Measurements from ENCODE around the gene PPP1R14C.

Gene PPP1R14C

GRCh38 chr6:150189122-150189521 is 46.3 kb downstream of the PPP1R14C start:
- in situ Hi-C loops (cut with MboI; ENCODE audit: low sequenced_read_pairs), result no loop called here

DNA sequence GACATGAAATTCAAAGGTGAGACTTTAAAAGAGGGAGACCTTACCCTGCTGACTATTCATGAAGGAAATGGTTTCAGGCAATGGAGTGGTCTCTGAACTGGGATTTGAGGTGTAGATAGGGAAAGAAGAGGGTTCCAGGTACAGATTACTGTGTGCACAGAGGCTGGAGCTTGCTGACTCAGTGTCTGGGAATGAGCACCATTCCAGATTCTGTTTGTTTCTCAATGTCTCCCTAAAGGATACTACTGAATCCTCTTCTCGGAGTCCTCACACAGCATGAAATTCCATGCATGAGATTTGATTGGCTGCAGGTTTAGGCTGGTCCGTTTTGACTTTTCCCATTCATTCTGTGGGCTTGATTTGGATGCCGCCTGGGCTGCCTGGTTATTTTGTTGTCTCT is 49.0 kb downstream of the PPP1R14C start:
- in situ Hi-C loops (cut with MboI; ENCODE audit: low sequenced_read_pairs), result no loop called here

DNA sequence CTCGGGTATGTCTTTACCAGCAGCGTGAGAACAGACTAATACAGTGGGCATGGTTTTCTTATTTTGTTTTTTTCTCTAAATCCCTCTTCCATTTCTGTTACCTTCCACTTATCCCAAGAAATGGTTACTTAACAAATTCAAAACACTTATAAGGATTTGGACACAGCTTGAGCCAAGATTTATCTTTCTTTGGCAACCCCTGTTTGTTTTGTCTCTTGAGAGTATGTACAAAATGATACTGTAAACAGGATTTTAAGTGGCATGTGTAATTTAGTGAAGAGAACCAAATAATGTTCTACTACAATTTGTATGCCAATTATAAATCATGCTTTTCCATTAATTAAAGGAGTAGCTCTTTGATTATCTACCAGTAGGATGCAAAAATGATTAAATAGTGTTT is 51.4 kb downstream of the PPP1R14C start:
- in situ Hi-C loops (cut with MboI; ENCODE audit: low sequenced_read_pairs), result no loop called here

DNA sequence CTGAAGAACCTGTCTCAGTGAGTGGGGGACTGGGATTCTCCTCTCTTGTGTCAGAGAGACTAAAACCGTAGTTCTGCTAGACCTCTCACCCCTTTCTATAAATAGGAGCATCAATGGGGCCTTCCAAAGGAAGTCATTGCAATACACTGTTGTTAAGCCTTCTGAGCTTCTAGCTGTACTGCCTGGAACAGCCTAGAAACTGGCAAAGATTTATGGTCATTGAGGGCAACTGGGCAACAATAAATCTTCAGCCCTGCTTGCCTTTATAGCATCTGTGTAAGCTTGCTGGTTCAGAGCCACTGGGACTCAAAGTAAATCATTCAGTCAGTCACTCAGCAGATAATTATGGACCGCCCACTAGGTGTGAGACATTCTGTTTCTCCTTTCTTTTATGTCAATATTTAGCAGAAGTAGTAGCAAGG is 53.2 kb downstream of the PPP1R14C start:
- in situ Hi-C loops (cut with MboI; ENCODE audit: low sequenced_read_pairs), result no loop called here

- in situ Hi-C loops (cut with MboI; ENCODE audit: low sequenced_read_pairs), result no loop called here
Measured at GRCh38 chr6:150196942-150197745, 54.3 kb downstream of the PPP1R14C start.

- in situ Hi-C loops (cut with MboI; ENCODE audit: low sequenced_read_pairs), result no loop called here
Measured at GRCh38 chr6:150198532-150198931, 55.7 kb downstream of the PPP1R14C start.

GRCh38 chr6:150199241-150199640 is 56.4 kb downstream of the PPP1R14C start:
- in situ Hi-C loops (cut with MboI; ENCODE audit: low sequenced_read_pairs), result no loop called here

DNA sequence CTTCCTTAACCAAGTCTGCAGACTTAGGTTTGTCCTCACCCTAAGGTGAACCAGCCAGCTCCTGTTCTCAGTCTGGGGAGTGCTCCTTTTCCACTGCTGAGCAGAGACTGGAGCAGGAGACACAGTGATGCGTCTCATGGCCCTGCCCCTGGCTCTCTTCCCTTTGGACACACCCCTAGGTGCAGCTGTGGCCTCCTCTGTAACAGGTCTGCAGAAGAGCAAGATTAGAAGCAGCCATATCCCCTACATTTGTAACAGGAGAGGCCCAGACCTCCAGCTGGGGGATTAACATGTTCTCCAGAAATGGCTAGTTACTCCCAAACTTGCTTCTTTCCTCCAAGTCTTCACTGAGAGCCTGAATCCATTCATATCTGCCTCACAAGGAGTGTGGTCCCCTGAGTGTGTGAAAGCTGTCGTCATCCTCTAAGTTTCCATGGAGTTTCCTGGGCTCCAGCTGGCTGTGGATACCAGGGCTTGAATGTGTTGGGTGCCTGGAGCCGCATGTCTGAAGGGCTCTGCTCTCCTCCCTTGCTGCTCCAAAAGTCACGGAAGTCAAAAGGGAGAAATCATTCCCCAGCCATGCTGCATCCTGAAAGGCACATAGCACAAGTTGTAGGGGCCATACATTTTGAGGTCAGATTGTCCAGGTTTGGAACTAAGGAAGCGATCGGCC is 57.7 kb downstream of the PPP1R14C start:
- in situ Hi-C loops (cut with MboI; ENCODE audit: low sequenced_read_pairs), result no loop called here

DNA sequence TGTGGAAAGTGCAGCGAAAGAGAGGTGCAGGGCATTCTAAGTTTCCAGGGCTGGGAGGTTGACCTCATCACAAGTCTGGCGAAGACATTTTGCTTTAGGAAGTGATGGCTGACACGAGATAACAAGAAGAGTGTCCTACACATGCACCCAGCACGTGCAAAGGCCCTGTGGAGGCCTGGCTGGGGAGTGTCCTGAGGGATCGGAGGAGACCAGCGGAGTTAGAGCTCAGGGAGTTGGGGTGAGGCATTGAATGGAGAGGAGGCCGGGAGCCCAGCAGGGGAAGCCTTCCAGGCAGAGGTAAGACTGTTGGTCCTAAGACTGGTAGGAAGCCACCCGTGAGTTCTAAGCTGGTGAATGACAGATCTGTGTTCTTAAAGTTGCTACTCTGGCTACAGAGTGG is 58.4 kb downstream of the PPP1R14C start:
- in situ Hi-C loops (cut with MboI; ENCODE audit: low sequenced_read_pairs), result no loop called here

DNA sequence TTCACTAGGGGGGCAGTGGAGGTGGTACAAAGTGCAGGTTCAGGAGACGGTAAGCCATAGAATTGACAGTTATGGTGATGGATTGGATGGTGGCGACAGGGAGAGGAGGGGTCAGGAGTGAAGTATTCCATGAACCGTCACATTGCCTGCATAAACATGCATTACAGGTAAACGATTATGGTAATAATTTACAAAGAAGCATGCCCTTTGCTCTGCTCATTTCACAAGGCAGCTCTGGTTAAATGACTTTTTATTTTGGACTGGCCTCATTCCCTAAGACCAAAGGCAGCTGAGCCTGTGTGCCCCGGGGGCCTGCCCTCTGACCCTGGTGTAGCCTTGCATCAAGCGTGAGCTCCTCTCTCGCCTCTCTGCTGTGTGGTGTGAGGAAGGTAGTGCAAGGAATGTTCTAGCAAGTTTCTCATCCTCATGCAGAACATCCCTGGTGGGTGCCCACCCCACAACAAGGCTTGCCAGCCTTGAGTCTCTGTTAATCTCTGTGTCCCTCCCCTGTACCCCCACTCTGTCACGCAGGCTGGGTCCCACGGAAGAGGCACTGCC is 59.0 kb downstream of the PPP1R14C start:
- in situ Hi-C loops (cut with MboI; ENCODE audit: low sequenced_read_pairs), result no loop called here

DNA sequence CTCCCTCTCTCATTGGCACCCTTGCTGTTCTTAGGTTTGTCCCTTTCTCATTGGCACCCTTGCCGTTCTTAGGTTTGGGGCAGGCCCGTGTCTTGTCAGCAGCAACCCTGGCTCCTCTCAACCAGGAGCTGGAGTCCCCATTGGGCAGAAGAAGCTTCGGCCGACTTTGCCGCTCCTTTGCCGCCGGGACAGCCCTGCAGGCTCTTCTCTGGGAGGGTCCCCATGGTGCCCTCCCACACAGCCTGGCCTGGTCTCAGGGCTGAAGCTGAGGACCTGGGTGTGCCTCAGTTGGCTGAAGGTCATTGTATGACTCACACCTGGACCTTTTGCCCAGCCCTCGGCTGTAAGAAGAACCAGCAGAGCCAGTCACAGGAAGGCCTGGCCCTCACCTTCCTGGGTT is 59.6 kb downstream of the PPP1R14C start:
- in situ Hi-C loops (cut with MboI; ENCODE audit: low sequenced_read_pairs), result no loop called here

GRCh38 chr6:150202934-150203333 is 60.1 kb downstream of the PPP1R14C start:
- in situ Hi-C loops (cut with MboI; ENCODE audit: low sequenced_read_pairs), result no loop called here

- in situ Hi-C loops (cut with MboI; ENCODE audit: low sequenced_read_pairs), result no loop called here
Measured at GRCh38 chr6:150203378-150203777, 60.5 kb downstream of the PPP1R14C start.

DNA sequence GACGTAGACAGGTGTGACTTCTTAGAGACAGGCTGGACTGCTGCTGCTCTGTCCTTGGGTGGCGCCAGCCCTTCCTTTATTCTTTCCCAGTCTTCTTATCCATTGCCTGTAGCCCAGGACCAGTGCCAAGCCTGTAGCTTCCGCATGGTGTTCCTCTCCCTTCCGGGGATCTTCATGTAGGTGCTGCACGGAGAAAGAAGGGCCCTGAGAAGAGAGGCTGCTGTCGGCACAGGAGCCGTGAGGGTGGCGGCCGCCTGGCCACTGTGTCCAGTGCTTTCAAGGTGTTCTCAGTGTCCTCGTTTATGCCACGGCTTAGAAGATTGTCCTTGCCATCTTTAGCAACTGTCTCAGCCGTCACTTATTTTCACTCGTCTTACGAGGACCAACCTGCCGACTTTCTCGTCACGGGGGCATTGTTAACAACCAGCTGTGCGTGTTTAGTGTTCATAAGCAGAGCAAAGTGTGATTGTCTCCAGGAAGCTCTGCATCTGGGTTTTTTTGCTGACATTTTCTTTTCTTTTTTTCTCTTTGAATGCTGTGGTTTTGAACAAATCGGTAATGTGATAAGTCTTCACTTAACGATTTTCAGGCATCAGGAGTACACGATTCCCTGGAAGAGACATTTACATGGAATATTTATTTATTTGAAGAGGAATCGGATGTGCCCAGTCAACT is 61.2 kb downstream of the PPP1R14C start:
- in situ Hi-C loops (cut with MboI; ENCODE audit: low sequenced_read_pairs), result no loop called here

GRCh38 chr6:150204705-150205472 is 62.0 kb downstream of the PPP1R14C start:
- in situ Hi-C loops (cut with MboI; ENCODE audit: low sequenced_read_pairs), result no loop called here

- in situ Hi-C loops (cut with MboI; ENCODE audit: low sequenced_read_pairs), result no loop called here
Measured at GRCh38 chr6:150207931-150208570, 65.2 kb downstream of the PPP1R14C start.

DNA sequence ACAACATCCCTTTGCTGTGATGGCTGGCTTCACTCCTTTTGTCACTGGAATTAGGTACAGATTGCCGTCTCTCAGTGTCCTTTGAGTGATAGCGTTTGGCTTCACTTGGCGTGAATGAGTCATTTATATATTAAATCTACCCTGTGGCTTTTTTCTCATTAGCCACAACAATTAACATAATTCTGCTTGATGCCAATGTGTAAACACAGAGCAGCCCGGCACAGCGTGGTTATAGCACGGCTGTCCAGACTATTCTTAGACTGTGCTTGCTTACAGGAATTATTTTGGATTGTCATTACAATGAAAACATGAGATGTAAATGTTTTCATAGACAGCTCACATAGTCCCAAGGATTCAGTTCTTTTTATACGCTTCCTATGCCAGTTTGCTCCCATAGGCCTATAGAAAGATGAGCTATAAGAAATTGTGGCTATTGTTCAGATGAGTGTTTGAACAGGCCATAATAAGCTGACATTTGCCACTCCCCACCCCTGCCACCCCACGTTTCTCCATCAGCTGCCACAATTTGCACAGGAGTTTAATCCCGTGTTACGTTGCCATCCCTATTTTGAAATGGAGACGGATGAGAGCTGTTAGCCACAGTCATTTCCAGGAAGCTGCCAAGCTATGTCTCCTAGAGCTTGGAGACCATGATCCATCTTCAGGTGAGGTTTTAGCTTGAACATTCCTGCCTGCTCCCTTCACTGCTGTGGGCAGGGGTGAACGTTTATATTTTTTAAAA is 65.9 kb downstream of the PPP1R14C start:
- in situ Hi-C loops (cut with MboI; ENCODE audit: low sequenced_read_pairs), result no loop called here

- in situ Hi-C loops (cut with MboI; ENCODE audit: low sequenced_read_pairs), result no loop called here
Measured at GRCh38 chr6:150209415-150209814, 66.6 kb downstream of the PPP1R14C start.

DNA sequence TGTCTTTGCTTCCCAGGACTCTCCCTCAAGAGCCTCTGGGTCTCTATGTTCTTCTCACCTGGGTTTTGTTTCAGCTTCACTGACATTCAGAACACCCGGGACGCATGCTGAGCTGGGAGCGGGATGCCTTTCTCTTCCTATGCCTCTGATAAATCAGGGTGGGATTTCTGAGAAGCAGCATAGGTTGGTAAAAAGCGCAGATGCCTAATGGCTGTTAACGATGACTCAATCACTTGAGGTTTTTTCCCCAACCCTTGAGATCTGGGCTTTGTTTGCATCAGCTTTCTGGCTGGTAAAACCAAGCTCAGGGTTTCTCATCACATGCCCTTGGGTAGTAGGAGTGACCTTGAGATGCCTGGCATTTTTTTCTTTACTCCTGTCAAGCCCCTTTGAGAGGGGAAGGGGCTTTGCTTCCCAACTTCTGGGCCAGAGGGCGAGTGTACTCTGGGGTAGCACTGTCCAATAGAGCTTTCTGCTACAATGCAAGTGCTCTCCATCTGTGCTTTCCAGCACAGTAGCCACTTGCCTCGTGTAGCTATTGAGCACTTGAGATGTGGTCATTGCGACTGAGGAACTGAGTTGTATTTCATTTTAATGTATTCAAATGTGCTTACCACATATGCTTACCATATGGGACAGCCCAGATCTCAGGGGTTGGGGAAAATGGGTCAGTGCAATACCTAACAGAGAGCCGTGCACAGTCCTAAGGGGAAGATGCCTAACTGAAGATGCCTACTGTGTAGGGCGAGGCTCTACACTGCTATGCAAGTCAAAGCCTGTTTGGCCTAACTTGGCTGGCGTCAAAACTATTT is 69.1 kb downstream of the PPP1R14C start:
- in situ Hi-C loops (cut with MboI; ENCODE audit: low sequenced_read_pairs), result no loop called here
